ENCODE data around the gene C17orf75. TPM values are rescaled to one million over a fixed set of nuclear protein-coding genes. Genes with fewer than 3 reads are reported as not detected.

The C17orf75 gene
- total RNA-seq, 1 experiment from 2014 or later, result 22.5 TPM

DNA sequence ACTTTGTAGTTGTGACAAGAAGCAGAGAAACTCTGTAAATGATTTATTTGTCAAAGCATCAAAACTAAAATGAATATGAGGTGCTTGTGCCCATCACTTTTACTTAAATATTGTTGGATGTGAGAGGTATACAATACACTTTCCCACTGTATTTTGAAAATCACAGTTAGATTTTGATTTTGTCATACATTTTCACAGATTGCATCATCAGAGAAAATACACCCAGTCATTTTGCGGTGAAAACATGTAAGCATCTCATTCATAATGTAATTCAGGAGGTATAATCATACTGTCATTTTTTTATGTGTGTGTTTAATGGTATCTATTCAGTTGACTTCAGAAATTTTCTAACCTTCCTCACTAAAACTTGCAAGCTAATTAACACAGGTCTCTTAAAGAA, 19.3 kb upstream of the C17orf75 start:
- Histone ChIP-seq H3K4me3 (replicated peaks in 1 of 2; ENCODE audit: low read depth in 1 of 2, low read length in 2 of 2) (no peak overlapping the region), H3K9me2 (ENCODE audit: insufficient read depth) (no peaks in the 10 kb centered on the region), H3K9me3 (ENCODE audit: control insufficient read depth in 1 of 2, insufficient read depth in 1 of 2, low read depth in 1 of 2, low read length in 2 of 2) (no peaks in the 10 kb centered on the region), H3K27ac (ENCODE audit: low read depth, low read length) (no peak overlapping the region), H3K36me3 (ENCODE audit: control insufficient read depth in 1 of 2, insufficient read depth in 2 of 2, low read length in 2 of 2) (peaks cover 78 to 84% of the 10 kb centered on the region in 2 experiments), H3K9ac (ENCODE audit: low read length) (no peak overlapping the region), H2AFZ (ENCODE audit: low read depth, low read length, poor library complexity, severe bottlenecking) (no peak overlapping the region), H3K79me2 (ENCODE audit: insufficient read depth, low read length) (peaks cover 100% of the 10 kb centered on the region), H4K20me1 (ENCODE audit: insufficient read depth) (peaks cover 35% of the 10 kb centered on the region), H3K4me1 (ENCODE audit: control insufficient read depth in 1 of 2, insufficient read depth in 2 of 2, low read length in 2 of 2) (no peaks in the 10 kb centered on the region), H3K4me2 (ENCODE audit: low read length) (no peak overlapping the region), H3K27me3 (ENCODE audit: insufficient read depth, low read length) (no peaks in the 10 kb centered on the region)
- no peak for TF ChIP-seq RAD21 (IDR thresholded peaks at IDR 0.05; ENCODE audit: low read depth)
- no peak for TF ChIP-seq CBX3 (IDR thresholded peaks at IDR 0.05; ENCODE audit: low read depth)
- TF ChIP-seq YY1 (IDR thresholded peaks at IDR 0.05; ENCODE audit: extremely low read depth, insufficient replicate concordance, low read depth, low read length), result no peak
- no peak for TF ChIP-seq ELF1 (IDR thresholded peaks at IDR 0.05; ENCODE audit: borderline replicate concordance, low read depth)
- TF ChIP-seq, protein P1, sequence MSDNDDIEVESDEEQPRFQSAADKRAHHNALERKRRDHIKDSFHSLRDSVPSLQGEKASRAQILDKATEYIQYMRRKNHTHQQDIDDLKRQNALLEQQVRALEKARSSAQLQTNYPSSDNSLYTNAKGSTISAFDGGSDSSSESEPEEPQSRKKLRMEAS (IDR thresholded peaks at IDR 0.05), result no peak
- TF ChIP-seq POLR2A (IDR thresholded peaks at IDR 0.05; ENCODE audit: borderline replicate concordance, extremely low read depth, insufficient read depth, insufficient read length), result no peak
- no peak for TF ChIP-seq CTCF (IDR thresholded peaks at IDR 0.05 in 2 of 3, conservative IDR thresholded peaks at IDR 0.05 in 1 of 3; ENCODE audit: borderline replicate concordance in 1 of 3, insufficient read depth in 1 of 3, low read depth in 2 of 3, low read length in 2 of 3)
- no peak for TF ChIP-seq EGR1 (IDR thresholded peaks at IDR 0.05; ENCODE audit: low read depth)
- no peak for TF ChIP-seq SIN3A (IDR thresholded peaks at IDR 0.05; ENCODE audit: low read depth)
- no peak for TF ChIP-seq CEBPB (IDR thresholded peaks at IDR 0.05; ENCODE audit: low read depth)
- no peak for TF ChIP-seq EZH2 (IDR thresholded peaks at IDR 0.05)
- TF ChIP-seq REST (IDR thresholded peaks at IDR 0.05; ENCODE audit: low read depth), result no peak
- BruUV-seq (replicated peaks), result no TSS peak
- no peak for ATAC-seq
- no peak for DNase-seq (ENCODE audit: low read depth, low spot score)
- intact Hi-C loops (cut with micrococcal nuclease), result no loop called here
- ChIA-PET POLR2A (no interaction called here), RAD21 (ENCODE audit: low non-redundant PET in 1 of 2, low total read pairs in 2 of 2, uncharacterized antibody in 2 of 2, unreplicated experiment in 2 of 2) (no interaction called here), CTCF (no interaction called here)

Data from HCT116 (cell line).